IMR-90 (cell line): Measurements from ENCODE around the gene ZNRF3. TPM values are rescaled to one million over a fixed set of nuclear protein-coding genes. Genes with fewer than 3 reads are reported as not detected.

Experiments used
- ATAC-seq: fragments of 200-7000 bp; cut with Tn5 transposase; 2 replicates; pipeline ENCODE4 v1.9.1; 2020; ENCODE audit warnings: low read depth, mild to moderate bottlenecking, moderate library complexity
- BruUV-seq: library from RNA; stranded (reverse); fragments of 400-500 nt; replicated peaks from 2 replicates; lab custom pipeline; 2021; lab: Mats Ljungman, UMichigan
- CTCF ChIA-PET: fragments of 300-600 bp; formaldehyde crosslinking; extraction: SDS; loops from one replicate; lab custom pipeline; 2021; ENCODE audit warnings: antibody characterized with exemption; lab: Yijun Ruan, JAX
- POLR2A ChIA-PET: fragments of 300-600 bp; sonication (Branson Sonifier 250); formaldehyde crosslinking; loops from one replicate; lab custom pipeline; 2022; ENCODE audit warnings: antibody characterized with exemption; ENCODE audit not compliant: unreplicated experiment; lab: Charles Lee
- DNase-seq: peaks from one replicate; pipeline ENCODE4 v3.0.0; 2013
- H2AFZ ChIP-seq: replicated peaks from 2 replicates; pipeline ENCODE3; 2013; ENCODE audit warnings: low read length, mild to moderate bottlenecking; ENCODE audit not compliant: poor library complexity
- H2AK5ac ChIP-seq: 2 replicates; pipeline ENCODE4 v1.6.1; 2013; ENCODE audit warnings: low read depth, low read length, inconsistent platforms
- H2AK9ac ChIP-seq: replicated peaks from 2 replicates; pipeline ENCODE3; 2013; ENCODE audit warnings: mild to moderate bottlenecking, low read depth, low read length, moderate library complexity; ENCODE audit not compliant: poor library complexity
- H2BK120ac ChIP-seq: 2 replicates; pipeline ENCODE4 v1.6.1; 2013; ENCODE audit warnings: low read depth, low read length, inconsistent platforms
- H2BK15ac ChIP-seq: 3 replicates; pipeline ENCODE4 v1.6.1; 2013; ENCODE audit warnings: low read depth, low read length, inconsistent platforms
- H2BK20ac ChIP-seq: 2 replicates; pipeline ENCODE4 v1.6.1; 2013; ENCODE audit warnings: low read depth, mild to moderate bottlenecking, inconsistent platforms, low read length, moderate library complexity
- H2BK5ac ChIP-seq: 2 replicates; pipeline ENCODE4 v1.6.1; 2013; ENCODE audit warnings: mild to moderate bottlenecking, low read depth, low read length, inconsistent platforms; ENCODE audit not compliant: poor library complexity, severe bottlenecking
- H3K14ac ChIP-seq: replicated peaks from 2 replicates; pipeline ENCODE4 v1.6.1; 2013; ENCODE audit warnings: low read depth, low read length, inconsistent platforms
- H3K18ac ChIP-seq: 2 replicates; pipeline ENCODE4 v1.6.1; 2013; ENCODE audit warnings: low read depth, low read length, control low read depth
- H3K23ac ChIP-seq: 2 replicates; pipeline ENCODE4 v1.6.1; 2013; ENCODE audit warnings: low read depth, low read length, inconsistent platforms
- H3K27ac ChIP-seq: 2 replicates; pipeline ENCODE4 v1.5.1; 2013; ENCODE audit warnings: mild to moderate bottlenecking, control low read depth, low read length; ENCODE audit not compliant: insufficient read depth
- H3K27me3 ChIP-seq: 2 replicates; pipeline ENCODE4 v1.6.1; 2013; ENCODE audit warnings: low read length; ENCODE audit not compliant: control insufficient read depth, insufficient read depth
- H3K36me3 ChIP-seq: 2 replicates; pipeline ENCODE4 v1.6.1; 2013; ENCODE audit warnings: low read length, mixed read lengths; ENCODE audit not compliant: control insufficient read depth, insufficient read depth
- H3K4ac ChIP-seq: 2 replicates; pipeline ENCODE4 v1.6.1; 2013; ENCODE audit warnings: low read depth, low read length, inconsistent platforms
- H3K4me1 ChIP-seq: 2 replicates; pipeline ENCODE4 v1.6.1; 2013; ENCODE audit warnings: low read length, mixed read lengths; ENCODE audit not compliant: control insufficient read depth, insufficient read depth
- H3K4me2 ChIP-seq: 2 replicates; pipeline ENCODE4 v1.6.1; 2013; ENCODE audit warnings: low read depth, mild to moderate bottlenecking, control low read depth, low read length, moderate library complexity
- H3K4me3 ChIP-seq: 2 replicates; pipeline ENCODE4 v1.5.1; 2013; ENCODE audit warnings: low read depth, mild to moderate bottlenecking, control low read depth, low read length, moderate library complexity; ENCODE audit not compliant: insufficient read depth
- H3K56ac ChIP-seq: 2 replicates; pipeline ENCODE4 v1.6.1; 2013; ENCODE audit warnings: low read length, inconsistent platforms; ENCODE audit not compliant: insufficient read depth; ENCODE audit errors: extremely low read depth
- H3K79me1 ChIP-seq, 2 experiments: 2 replicates each; pipeline ENCODE4 v1.6.1; 2013; ENCODE audit warnings: low read length in 2 of 2, inconsistent platforms in 1 of 2, low read depth in 1 of 2
- H3K9ac ChIP-seq: 2 replicates; pipeline ENCODE4 v1.6.1; 2013; ENCODE audit warnings: low read depth, low read length, control low read depth
- H3K9me1 ChIP-seq: 2 replicates; pipeline ENCODE4 v1.6.1; 2013; ENCODE audit warnings: low read length, inconsistent platforms; ENCODE audit not compliant: insufficient read depth
- H3K9me3 ChIP-seq: 2 replicates; pipeline ENCODE4 v1.6.1; 2013; ENCODE audit warnings: low read length; ENCODE audit not compliant: control insufficient read depth, insufficient read depth
- H4K20me1 ChIP-seq: 2 replicates; pipeline ENCODE4 v1.6.1; 2013; ENCODE audit warnings: low read length, inconsistent platforms; ENCODE audit not compliant: insufficient read depth
- H4K5ac ChIP-seq: 2 replicates; pipeline ENCODE4 v1.6.1; 2013; ENCODE audit warnings: mild to moderate bottlenecking, low read depth, low read length, control low read depth
- H4K8ac ChIP-seq, 2 experiments: 2 replicates each; pipeline ENCODE4 v1.6.1; 2013; ENCODE audit warnings: low read depth in 2 of 2, low read length in 2 of 2, control low read depth in 1 of 2, inconsistent platforms in 1 of 2
- H4K91ac ChIP-seq: 2 replicates; pipeline ENCODE4 v1.6.1; 2013; ENCODE audit warnings: low read depth, low read length, inconsistent platforms; ENCODE audit not compliant: insufficient read depth
- BHLHE40 ChIP-seq: fragments of 150-350 bp; IDR thresholded peaks from 2 replicates; pipeline ENCODE4 v1.6.1; 2016; ENCODE audit warnings: mild to moderate bottlenecking, low read depth, low read length
- CEBPB ChIP-seq: IDR thresholded peaks from 2 replicates; pipeline ENCODE4 v1.6.1; 2012; ENCODE audit warnings: low read depth, low read length, improper control_type of control experiment
- CHD1 ChIP-seq: IDR thresholded peaks from 2 replicates; pipeline ENCODE4 v1.6.1; 2012; ENCODE audit warnings: low read depth, low read length, improper control_type of control experiment
- FOS ChIP-seq: fragments of 150-350 bp; IDR thresholded peaks from 2 replicates; pipeline ENCODE4 v1.6.1; 2016; ENCODE audit warnings: low read depth, low read length
- MAZ ChIP-seq: IDR thresholded peaks from 2 replicates; pipeline ENCODE4 v1.6.1; 2012; ENCODE audit warnings: low read depth, mild to moderate bottlenecking, low read length, improper control_type of control experiment, moderate library complexity, borderline replicate concordance
- RCOR1 ChIP-seq: IDR thresholded peaks from 2 replicates; pipeline ENCODE4 v1.6.1; 2012; ENCODE audit warnings: mild to moderate bottlenecking, low read length, improper control_type of control experiment; ENCODE audit not compliant: insufficient replicate concordance
- SMC3 ChIP-seq: fragments of 150-350 bp; IDR thresholded peaks from 2 replicates; pipeline ENCODE4 v1.6.1; 2016; ENCODE audit warnings: low read depth, mild to moderate bottlenecking, antibody characterized with exemption, low read length, moderate library complexity
- whole genome bisulfite sequencing, 2 experiments: methylation state at CpG; one replicate each; pipeline versions ENCODE4 v1.1.5 to v1.1.7; 2013; ENCODE audit warnings: missing lambda C conversion rate in 2 of 2; ENCODE audit not compliant: insufficient read length in 1 of 2; ENCODE audit errors: extremely low coverage in 2 of 2; 5-methylcytosine and 5-hydroxymethylcytosine counted together
- dilution Hi-C: fragments of 300-500 bp; cut with HindIII; formaldehyde crosslinking; loops from one replicate; pipeline ENCODE4 v1.14.3; 2018; ENCODE audit warnings: low sequenced_read_pairs; ENCODE audit not compliant: unreplicated experiment
- in situ Hi-C: fragments of 300-500 bp; cut with MboI; formaldehyde crosslinking; loops from 3 replicates; pipeline ENCODE4 v1.14.3; 2019; ENCODE audit warnings: low sequenced_read_pairs, inconsistent platforms, mixed read lengths
- intact Hi-C: fragments of 100-400 bp; cut with micrococcal nuclease; formaldehyde crosslinking; loops from 2 replicates; pipeline ENCODE4 v1.10.0; 2022
- polyA plus RNA-seq, 3 experiments: library from polyadenylated mRNA; depleted of rRNA; stranded (reverse); fragments of >200 nt; gene quantifications; 2 replicates each; pipeline ENCODE4 v1.2.3, GENCODE V29; 2012; ENCODE audit warnings: low replicate concordance in 1 of 3
- total RNA-seq: library from RNA; depleted of rRNA; stranded (reverse); fragments of >200 nt; gene quantifications from 2 replicates; pipeline ENCODE4 v1.2.3, GENCODE V29; 2012
- TF ChIP-seq, protein P1 (sequence below): fragments of 150-350 bp; IDR thresholded peaks from 2 replicates; pipeline ENCODE4 v1.6.1; 2016; ENCODE audit warnings: low read depth, mild to moderate bottlenecking, low read length, moderate library complexity, borderline replicate concordance
- TF ChIP-seq, protein P2 (sequence below): fragments of 150-350 bp; IDR thresholded peaks from 2 replicates; pipeline ENCODE4 v1.6.1; 2017; ENCODE audit warnings: mild to moderate bottlenecking, antibody characterized with exemption, low read length, low read depth

Gene ZNRF3
- total and polyA plus RNA-seq, 2 of the 4 experiments (the other 2 are of a cell fraction) = 1.4 to 2.4 TPM

DNA sequence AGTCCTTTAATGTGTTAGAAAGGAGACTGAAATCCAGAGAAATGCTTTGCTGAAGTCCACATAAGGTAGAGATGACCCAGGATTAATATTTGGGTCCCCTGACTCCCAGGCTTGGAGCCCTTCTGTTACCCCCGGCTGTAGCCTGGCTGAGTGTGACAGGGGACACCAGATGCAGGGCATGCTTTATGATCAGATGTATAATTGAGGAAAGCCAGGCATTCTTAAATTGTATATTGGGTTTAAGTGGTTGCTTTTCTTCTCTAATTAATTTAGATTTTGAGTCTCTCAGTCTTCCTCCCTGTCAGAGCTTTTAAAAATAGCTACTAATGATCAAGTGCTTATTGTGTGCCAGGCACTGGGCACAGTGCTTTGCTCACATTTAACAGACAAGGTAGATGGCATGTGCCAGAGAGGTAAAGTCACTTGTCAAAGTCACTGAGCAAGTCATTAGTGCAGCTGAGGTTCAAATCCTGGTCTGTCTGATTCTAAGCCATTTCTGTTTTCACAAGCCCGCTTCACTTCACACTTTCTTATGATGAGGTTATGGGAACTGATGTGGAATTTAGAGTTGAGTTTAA lies 7.9 kb downstream of the ZNRF3 start:
- no peak overlapping the region for H3K18ac ChIP-seq
- H3K27me3 ChIP-seq = no peaks in the 10 kb centered on the region
- H2AK5ac ChIP-seq = no peak overlapping the region
- H3K23ac ChIP-seq = no peak overlapping the region
- peaks cover 2 to 34% of the 10 kb centered on the region in 2 experiments for H3K79me1 ChIP-seq
- H4K91ac ChIP-seq = no peak overlapping the region
- CTCF ChIA-PET = no interaction called here
- H2BK5ac ChIP-seq = no peak overlapping the region
- BruUV-seq = no TSS peak
- H3K9me1 ChIP-seq = no peaks in the 10 kb centered on the region; the same call in 1 of the 2 replicates
- H2AK9ac ChIP-seq = no peak overlapping the region
- H3K36me3 ChIP-seq = no peaks in the 10 kb centered on the region
- dilution Hi-C loops = no loop called here
- no peak overlapping the region for H3K14ac ChIP-seq
- H2AFZ ChIP-seq = no peak overlapping the region
- H2BK15ac ChIP-seq = no peak overlapping the region
- no peaks in the 10 kb centered on the region for H3K9me3 ChIP-seq
- no peak overlapping the region for H4K8ac ChIP-seq
- no peak overlapping the region for H3K56ac ChIP-seq
- H3K4me2 ChIP-seq = no peak overlapping the region
- TF ChIP-seq RCOR1 (no peak), CHD1 (no peak), SMC3 (no peak), MAZ (no peak), BHLHE40 (no peak), CEBPB (no peak), FOS (no peak)
- TF ChIP-seq, protein P1, sequence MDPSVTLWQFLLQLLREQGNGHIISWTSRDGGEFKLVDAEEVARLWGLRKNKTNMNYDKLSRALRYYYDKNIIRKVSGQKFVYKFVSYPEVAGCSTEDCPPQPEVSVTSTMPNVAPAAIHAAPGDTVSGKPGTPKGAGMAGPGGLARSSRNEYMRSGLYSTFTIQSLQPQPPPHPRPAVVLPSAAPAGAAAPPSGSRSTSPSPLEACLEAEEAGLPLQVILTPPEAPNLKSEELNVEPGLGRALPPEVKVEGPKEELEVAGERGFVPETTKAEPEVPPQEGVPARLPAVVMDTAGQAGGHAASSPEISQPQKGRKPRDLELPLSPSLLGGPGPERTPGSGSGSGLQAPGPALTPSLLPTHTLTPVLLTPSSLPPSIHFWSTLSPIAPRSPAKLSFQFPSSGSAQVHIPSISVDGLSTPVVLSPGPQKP = no peak
- TF ChIP-seq, protein P2, sequence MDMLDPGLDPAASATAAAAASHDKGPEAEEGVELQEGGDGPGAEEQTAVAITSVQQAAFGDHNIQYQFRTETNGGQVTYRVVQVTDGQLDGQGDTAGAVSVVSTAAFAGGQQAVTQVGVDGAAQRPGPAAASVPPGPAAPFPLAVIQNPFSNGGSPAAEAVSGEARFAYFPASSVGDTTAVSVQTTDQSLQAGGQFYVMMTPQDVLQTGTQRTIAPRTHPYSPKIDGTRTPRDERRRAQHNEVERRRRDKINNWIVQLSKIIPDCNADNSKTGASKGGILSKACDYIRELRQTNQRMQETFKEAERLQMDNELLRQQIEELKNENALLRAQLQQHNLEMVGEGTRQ = no peak
- no peak for ATAC-seq
- H3K9ac ChIP-seq = no peak overlapping the region
- H3K27ac ChIP-seq = no peak overlapping the region
- no peak overlapping the region for H2BK20ac ChIP-seq
- in situ Hi-C loops = no loop called here
- POLR2A ChIA-PET = no interaction called here
- H2BK120ac ChIP-seq = no peak overlapping the region
- H3K4me1 ChIP-seq = no peaks in the 10 kb centered on the region
- H4K5ac ChIP-seq = no peak overlapping the region
- no peak for DNase-seq
- intact Hi-C loops = no loop called here
- H4K20me1 ChIP-seq = peaks cover 7% of the 10 kb centered on the region
- H3K4me3 ChIP-seq = no peak overlapping the region
- H3K4ac ChIP-seq = no peak overlapping the region
- 100% methylated on average over 1 of the region's 2 CpGs; no CpG with 5 or more reads in 1 of the 2 experiments for WGBS, 2 experiments
